NCI-H187 treated with DMSO at 0.1 percent for 48 hours (cell line): ENCODE results near the gene ZACN.

ENCODE experiments used
- DNase-seq: peaks from one replicate; lab custom pipeline; 2025; lab: John Stamatoyannopoulos, UW

ZACN gene

GRCh38 chr17:76082326-76083251 is 3.6 kb downstream of the ZACN start:
- DNase-seq, result no peak

GRCh38 chr17:76083536-76084182 is 4.7 kb downstream of the ZACN start:
- DNase-seq, result no peak

- DNase-seq, result no peak
These were observed 6.2 kb downstream of the ZACN start for GRCh38 chr17:76085066-76085730.

GRCh38 chr17:76085731-76086366 is 6.9 kb downstream of the ZACN start:
- no peak for DNase-seq

GRCh38 chr17:76086384-76086783 is 7.4 kb downstream of the ZACN start:
- no peak for DNase-seq

- DNase-seq, result no peak
These were observed 8.5 kb downstream of the ZACN start for GRCh38 chr17:76087531-76087930.

GRCh38 chr17:76088041-76088867 is 9.3 kb downstream of the ZACN start:
- DNase-seq, result no peak

- DNase-seq, result no peak
These were observed 10.0 kb downstream of the ZACN start for GRCh38 chr17:76088868-76089576.

GRCh38 chr17:76089680-76090516 is 10.9 kb downstream of the ZACN start:
- DNase-seq, result no peak

- no peak for DNase-seq
These were observed 11.6 kb downstream of the ZACN start for GRCh38 chr17:76090517-76091129.

- DNase-seq, result no peak
These were observed 12.7 kb downstream of the ZACN start for GRCh38 chr17:76091526-76092286.

- DNase-seq, result no peak
These were observed 13.8 kb downstream of the ZACN start for GRCh38 chr17:76092526-76093413.

GRCh38 chr17:76094046-76094445 is 15.1 kb downstream of the ZACN start:
- no peak for DNase-seq

GRCh38 chr17:76095943-76096342 is 17.0 kb downstream of the ZACN start:
- DNase-seq, result no peak

- DNase-seq, result no peak
These were observed 18.8 kb downstream of the ZACN start for GRCh38 chr17:76097716-76098295.

- DNase-seq, result no peak
These were observed 23.9 kb downstream of the ZACN start for GRCh38 chr17:76102944-76103273.
